Measurements from ENCODE around the gene NOP9. TPM values are rescaled to one million over a fixed set of nuclear protein-coding genes. Genes with fewer than 3 reads are reported as not detected.

Gene NOP9
- total and polyA plus RNA-seq, 9 of the 15 experiments (the other 6 are each of a cell fraction or from before 2014, with no cell fraction given) = 1.0 to 27.9 (median 15.1) TPM

DNA sequence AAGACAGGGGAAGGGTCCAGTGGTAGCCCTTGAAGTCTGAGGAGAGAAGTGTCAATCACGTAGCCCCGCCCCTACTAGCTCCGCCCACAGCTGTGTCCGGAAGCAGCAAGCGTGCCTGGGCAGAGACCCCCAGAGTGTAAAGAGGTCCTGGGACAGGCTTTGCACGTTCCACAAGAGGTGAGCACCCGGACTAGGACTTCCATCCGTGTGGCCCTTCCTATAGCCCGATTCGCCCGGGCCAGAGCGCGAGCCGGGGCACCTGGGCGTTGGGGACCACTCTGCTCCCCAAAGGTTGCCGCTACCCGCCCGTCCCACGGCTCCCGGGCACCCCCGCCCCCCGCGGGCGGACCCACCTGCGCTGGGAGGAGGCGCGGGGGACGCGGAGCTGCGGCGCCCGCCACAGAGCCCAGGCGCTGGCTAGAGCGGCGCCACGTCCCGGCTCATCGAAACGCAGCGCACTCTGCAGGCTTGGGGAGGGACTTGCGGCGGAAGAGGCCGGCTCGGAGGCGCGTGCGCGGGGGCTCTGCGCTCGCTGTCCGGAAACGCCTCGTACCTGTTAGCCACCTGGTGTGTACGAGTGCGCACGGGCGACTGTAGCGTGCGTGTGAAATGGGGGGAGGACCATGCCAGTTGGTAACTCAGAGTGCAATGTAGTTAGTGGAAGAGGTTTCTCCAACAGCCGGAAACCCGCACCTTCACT lies 28.4 kb upstream of the NOP9 start, which contains the start of gene RABGGTA (continued):
- peak; percentile 20; the same call in 1 of the 2 replicates for TF ChIP-seq ZNF76 (CRISPR knock-in tag; IDR thresholded peaks at IDR 0.05; ENCODE audit: borderline replicate concordance)
- no peak for TF ChIP-seq ADNP (tag; IDR thresholded peaks at IDR 0.05)
- no peak for TF ChIP-seq EZH2 (IDR thresholded peaks at IDR 0.05; ENCODE audit: borderline replicate concordance, low read depth, low read length)
- TF ChIP-seq SLC30A9 (CRISPR knock-in tag; IDR thresholded peaks at IDR 0.05) = no peak
- TF ChIP-seq CREM (IDR thresholded peaks at IDR 0.05; ENCODE audit: low read depth) = peak; percentile 82
- TF ChIP-seq ZNF589 (CRISPR knock-in tag; IDR thresholded peaks at IDR 0.05; ENCODE audit: low read depth) = no peak
- no peak for TF ChIP-seq CSDE1 (IDR thresholded peaks at IDR 0.05)
- TF ChIP-seq RFX7 (CRISPR knock-in tag; IDR thresholded peaks at IDR 0.05) = no peak
- no peak for TF ChIP-seq TAF15 (IDR thresholded peaks at IDR 0.05; ENCODE audit: low read depth, low read length)
- no peak for TF ChIP-seq FUS (optimal IDR thresholded peaks at IDR 0.05; ENCODE audit: low read depth, low read length)
- TF ChIP-seq GATA2 (CRISPR knock-in tag; IDR thresholded peaks at IDR 0.05) = no peak
- no peak for TF ChIP-seq FOS (IDR thresholded peaks at IDR 0.05; ENCODE audit: extremely low read depth, insufficient read length)
- TF ChIP-seq, protein P1, sequence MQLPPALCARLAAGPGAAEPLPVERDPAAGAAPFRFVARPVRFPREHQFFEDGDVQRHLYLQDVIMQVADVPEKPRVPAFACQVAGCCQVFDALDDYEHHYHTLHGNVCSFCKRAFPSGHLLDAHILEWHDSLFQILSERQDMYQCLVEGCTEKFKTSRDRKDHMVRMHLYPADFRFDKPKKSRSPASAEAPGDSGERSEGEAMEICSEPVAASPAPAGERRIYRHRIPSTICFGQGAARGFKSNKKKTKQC (CRISPR knock-in tag; IDR thresholded peaks at IDR 0.05) = peak; percentile 57
- TF ChIP-seq ZNF583 (CRISPR knock-in tag; IDR thresholded peaks at IDR 0.05) = no peak
- no peak for TF ChIP-seq ZNF354B (CRISPR knock-in tag; IDR thresholded peaks at IDR 0.05)
- no peak for TF ChIP-seq ZNF232 (CRISPR knock-in tag; IDR thresholded peaks at IDR 0.05)
- TF ChIP-seq, protein P2, sequence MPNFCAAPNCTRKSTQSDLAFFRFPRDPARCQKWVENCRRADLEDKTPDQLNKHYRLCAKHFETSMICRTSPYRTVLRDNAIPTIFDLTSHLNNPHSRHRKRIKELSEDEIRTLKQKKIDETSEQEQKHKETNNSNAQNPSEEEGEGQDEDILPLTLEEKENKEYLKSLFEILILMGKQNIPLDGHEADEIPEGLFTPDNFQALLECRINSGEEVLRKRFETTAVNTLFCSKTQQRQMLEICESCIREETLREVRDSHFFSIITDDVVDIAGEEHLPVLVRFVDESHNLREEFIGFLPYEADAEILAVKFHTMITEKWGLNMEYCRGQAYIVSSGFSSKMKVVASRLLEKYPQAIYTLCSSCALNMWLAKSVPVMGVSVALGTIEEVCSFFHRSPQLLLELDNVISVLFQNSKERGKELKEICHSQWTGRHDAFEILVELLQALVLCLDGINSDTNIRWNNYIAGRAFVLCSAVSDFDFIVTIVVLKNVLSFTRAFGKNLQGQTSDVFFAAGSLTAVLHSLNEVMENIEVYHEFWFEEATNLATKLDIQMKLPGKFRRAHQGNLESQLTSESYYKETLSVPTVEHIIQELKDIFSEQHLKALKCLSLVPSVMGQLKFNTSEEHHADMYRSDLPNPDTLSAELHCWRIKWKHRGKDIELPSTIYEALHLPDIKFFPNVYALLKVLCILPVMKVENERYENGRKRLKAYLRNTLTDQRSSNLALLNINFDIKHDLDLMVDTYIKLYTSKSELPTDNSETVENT (CRISPR knock-in tag; IDR thresholded peaks at IDR 0.05) = peak; percentile 99
- TF ChIP-seq, protein P3, sequence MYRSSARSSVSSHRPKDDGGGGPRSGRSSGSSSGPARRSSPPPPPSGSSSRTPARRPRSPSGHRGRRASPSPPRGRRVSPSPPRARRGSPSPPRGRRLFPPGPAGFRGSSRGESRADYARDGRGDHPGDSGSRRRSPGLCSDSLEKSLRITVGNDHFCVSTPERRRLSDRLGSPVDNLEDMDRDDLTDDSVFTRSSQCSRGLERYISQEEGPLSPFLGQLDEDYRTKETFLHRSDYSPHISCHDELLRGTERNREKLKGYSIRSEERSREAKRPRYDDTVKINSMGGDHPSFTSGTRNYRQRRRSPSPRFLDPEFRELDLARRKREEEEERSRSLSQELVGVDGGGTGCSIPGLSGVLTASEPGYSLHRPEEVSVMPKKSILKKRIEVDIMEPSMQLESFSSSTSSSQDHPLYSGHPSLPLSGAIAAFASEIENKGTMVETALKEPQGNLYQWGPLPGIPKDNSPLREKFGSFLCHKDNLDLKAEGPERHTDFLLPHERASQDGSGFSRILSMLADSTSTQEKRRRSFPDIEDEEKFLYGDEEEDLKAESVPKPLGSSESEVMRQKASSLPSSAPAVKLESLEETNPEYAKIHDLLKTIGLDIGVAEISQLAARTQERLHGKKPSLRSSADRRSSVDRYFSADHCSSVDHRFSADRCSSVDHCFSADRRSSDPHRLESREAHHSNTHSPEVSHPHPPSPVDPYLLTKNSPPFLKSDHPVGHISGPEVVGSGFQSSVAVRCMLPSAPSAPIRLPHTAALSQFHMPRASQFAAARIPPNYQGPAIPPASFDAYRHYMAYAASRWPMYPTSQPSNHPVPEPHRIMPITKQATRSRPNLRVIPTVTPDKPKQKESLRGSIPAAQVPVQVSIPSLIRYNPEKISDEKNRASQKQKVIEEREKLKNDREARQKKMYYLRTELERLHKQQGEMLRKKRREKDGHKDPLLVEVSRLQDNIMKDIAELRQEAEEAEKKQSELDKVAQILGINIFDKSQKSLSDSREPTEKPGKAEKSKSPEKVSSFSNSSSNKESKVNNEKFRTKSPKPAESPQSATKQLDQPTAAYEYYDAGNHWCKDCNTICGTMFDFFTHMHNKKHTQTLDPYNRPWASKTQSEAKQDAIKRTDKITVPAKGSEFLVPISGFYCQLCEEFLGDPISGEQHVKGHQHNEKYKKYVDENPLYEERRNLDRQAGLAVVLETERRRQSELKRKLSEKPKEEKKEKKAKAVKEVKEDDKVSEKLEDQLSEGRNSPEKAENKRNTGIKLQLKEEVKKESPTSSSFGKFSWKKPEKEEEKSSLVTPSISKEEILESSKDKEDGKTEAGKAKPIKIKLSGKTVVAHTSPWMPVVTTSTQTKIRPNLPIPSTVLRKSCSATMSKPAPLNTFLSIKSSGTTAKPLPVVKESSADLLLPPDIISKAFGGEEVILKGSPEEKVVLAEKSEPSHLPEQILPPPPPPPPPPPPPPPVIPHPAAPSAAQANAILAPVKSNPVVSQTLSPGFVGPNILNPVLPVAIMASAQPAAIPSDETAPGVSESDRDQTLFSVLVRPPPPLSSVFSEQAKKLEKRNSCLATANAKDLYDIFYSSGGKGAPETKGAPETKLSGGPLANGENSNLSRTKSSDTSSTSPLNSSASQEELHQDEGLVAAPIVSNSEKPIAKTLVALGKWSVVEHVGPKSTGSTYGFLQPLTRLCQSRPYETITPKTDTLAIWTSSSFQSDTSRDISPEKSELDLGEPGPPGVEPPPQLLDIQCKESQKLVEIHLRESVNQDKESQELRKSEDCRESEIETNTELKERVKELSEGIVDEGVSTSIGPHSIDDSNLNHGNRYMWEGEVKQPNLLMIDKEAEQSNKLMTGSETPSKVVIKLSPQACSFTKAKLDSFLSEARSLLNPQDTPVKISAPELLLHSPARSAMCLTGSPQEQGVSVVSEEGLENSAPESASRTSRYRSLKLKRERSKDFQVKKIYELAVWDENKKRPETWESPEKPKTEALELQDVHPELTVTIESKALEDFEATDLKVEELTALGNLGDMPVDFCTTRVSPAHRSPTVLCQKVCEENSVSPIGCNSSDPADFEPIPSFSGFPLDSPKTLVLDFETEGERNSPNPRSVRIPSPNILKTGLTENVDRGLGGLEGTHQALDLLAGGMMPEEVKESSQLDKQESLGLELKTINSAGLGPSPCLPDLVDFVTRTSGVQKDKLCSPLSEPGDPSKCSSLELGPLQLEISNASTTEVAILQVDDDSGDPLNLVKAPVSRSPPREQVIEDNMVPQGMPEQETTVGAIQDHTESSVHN (IDR thresholded peaks at IDR 0.05; ENCODE audit: borderline replicate concordance in 1 of 2, low read depth in 1 of 2) = no peak
